NCI-H1694 (cell line): Measurements from ENCODE around the gene KCTD13.
"Not testable (repeated sequence)": the region's sequence is repeated elsewhere in the genome, so short reads cannot be mapped to it uniquely, and the experiment has no call there.

Source experiments
- DNase-seq: peaks from one replicate; lab custom pipeline; 2025; lab: John Stamatoyannopoulos, UW

KCTD13 gene

DNA sequence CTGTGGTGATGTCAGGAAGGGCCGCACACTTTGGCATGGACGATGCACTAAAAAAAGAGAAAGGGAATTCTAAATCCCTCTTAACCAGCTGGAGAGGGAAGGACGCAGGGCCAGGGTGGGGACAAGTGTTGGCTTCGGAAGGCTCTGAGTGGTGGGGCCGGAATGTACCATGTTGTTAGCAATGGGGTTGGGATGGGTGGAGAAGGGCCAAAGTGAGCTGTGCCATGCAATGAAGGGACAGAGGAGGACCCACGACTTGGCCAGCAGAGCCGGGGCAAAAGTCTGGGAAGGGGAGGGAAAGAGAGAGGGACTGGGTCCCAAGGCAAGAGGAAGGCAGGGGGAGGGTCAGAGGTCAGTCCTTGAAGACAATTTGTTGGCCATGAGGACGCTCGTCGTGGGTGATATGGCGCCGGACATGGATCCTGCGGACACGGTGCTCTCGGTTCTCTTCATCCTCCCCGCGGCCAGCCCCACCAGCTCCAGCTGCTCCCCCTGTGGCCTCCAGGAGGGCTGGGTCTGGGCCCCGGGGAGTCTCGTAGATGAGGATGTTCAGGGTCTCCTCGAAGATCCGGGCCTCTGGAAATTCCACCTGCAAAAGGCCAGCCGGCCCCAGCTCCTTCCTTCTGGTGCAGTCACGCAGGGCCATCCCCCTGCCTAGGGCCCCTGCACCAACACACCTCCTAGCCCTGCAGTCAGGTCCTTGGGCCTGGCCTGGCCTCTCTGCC lies 19.3 kb downstream of the KCTD13 start:
- no peak for DNase-seq

DNA sequence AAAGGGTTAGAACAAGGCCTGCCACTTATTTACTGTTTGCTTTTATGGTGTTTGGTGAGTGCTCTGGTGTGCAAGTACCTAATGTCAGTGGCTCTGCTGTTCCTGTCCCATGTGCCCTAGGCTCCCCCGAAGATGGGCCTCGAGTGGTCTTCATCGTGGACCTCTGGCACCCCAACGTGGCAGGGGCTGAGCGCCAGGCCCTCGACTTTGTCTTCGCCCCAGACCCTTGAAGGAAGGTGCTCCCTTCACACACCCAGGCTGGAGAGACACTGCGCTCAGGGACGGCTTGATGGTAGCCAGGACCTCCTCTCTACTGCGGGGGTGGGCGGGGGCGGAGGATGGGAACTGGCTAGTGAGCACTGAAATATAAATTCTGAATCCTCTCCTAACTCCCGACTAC lies 20.4 kb downstream of the KCTD13 start:
- no peak for DNase-seq

DNA sequence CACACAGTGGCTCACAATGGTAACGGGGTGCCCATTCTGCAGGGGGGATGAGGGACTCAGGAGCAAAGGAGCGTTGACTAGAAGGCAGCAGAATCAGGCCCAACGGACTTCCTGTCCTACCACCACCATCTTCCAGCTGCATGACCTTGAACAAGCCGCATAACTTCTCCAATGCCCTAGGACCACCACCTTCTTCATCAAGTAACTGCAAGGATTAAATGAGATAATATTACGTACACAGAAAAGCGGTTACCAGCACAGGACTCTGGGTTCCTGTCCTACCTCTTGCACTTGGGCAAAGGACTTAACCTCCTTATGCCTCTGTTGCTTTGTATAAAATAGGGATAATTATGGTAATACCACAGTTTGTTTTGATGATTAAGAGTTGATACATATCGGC lies 21.1 kb downstream of the KCTD13 start:
- DNase-seq, result no peak

DNA sequence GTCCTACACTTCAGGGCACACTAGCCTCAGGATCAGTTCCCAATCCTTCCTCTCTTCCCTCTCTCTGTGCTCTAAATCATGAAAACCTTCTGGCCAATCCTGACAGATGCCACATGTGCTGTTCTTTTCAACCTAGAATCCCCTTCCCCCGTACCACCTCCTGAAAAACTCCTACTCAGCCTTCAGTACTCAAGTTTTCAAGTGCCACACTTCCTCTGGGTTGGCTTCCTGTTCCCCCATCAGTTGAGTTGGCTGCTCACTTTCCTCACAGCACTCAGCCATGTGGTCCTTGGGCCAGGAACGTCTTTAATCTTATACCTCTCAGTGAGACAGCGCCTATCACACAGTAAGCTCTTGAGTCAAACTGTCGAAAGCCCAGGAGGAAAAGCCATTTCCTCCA lies 22.4 kb downstream of the KCTD13 start:
- DNase-seq, result no peak

DNA sequence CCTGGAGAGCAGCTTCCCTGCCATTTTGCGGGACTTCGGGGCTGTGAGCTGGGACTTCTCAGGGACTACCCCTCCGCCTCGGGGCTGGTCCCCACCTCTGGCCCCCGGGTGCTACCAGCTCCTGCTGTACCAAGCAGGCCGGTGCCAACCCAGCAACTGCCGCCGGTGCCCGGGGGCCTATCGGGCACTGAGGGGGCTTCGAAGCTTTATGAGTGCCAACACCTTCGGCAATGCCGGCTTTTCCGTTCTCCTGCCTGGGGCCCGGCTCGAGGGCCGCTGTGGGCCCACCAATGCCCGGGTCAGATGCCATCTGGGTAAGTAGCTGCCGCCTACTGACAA lies 24.4 kb downstream of the KCTD13 start:
- no peak for DNase-seq

DNA sequence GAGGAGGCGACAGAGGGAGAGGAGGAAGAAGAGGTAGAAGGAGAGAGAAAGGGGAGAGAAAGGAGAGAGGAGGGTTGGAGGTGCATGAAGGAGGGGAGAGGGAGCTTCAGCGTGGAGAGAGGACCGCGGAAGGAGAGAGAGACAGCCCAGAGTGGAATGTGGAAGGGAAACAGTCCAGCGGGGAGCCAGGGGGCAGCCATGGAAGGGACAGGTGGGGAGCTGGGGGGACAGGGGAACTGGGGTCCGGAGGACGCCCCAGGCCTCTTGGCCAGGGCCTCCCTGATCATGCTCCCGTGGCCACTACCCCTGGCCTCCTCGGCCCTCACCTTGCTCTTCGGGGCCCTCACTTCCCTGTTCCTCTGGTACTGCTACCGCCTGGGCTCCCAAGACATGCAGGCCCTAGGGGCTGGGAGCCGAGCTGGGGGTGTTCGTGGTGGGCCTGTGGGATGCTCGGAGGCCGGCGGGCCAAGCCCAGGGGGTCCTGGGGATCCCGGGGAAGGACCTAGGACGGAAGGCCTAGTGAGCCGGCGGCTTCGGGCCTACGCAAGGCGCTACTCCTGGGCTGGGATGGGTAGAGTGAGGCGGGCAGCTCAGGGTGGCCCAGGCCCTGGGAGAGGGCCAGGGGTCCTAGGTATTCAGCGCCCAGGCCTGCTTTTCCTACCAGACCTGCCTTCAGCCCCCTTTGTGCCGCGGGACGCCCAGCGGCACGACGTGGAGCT lies 25.0 kb downstream of the KCTD13 start:
- no peak for DNase-seq

DNA sequence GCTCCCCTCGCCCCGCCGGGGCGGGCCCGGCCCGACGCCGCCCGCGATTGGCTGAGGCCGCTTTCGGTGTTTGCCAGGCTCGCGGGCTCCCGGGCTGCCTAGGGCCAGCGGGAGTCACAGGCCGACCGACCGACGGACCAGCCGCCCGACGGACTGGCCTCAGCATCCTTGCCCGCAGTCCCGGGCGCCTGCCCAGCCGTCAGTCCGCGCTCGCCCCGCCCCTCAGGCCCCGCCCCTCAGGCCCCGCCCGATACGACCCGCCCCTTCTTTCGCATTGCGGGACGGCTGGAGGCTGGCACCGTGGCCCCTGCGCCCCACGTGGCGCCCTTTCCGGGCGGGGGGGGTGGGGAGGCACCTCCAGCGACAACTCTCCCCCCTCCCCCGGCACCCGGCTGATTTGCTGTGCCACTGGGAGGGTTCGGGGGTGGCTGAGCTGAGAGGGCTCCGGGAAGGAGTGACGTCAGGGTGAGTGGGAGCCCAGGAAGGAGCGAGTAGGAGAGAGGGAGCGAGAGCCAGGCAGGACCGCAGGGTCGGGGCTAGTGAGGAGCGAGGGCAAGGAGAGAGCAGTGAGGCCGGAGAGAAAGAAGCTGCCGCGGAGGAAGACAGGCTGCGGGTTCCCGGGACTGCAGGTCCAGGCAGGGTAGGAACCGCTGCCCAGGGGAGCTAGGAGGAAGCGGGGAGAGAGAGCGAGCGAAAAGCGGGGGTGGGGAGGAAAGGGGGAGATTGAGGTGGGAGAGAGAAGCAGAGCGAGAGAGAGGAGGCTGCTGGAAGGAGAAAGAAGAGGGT lies 25.7 kb downstream of the KCTD13 start, which contains the start of gene ASPHD1:
Gene ASPHD1 (plus strand): TSS at position 387 of the 786 bp plus-strand sequence. CDS start 484 bp downstream, outside the sequence.
- DNase-seq, result peak; percentile 59

DNA sequence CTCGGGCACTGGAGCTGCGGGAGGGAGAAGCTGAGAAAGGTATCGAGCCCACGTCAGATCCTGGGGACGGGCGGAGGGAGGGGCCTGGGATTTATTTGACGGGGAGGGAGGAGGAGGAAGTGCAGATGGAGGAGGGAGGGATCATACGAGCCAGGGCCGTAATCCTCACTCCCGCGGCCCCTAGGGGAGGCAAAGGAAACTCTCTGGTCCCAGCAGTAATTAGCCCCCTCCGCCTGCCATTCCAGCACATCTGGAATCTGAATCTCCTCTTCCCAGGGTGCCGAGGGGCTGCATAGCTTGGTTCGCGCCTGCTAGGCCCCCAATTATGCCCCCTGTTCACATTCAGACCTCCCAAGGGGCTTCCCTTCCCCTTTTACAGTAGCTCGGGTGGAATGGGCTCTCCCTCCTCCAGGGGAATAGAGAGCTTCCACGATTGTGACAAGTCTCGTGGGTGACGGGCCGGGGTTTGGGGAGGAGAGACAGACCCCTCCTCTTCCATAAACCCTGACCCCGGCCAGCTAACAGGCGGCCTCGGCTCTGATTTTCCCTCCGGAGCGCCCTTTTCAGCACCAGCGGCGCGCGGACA lies 26.4 kb downstream of the KCTD13 start, which contains the start of gene SEZ6L2:
Gene SEZ6L2 (minus strand): TSS at position 35 of the 586 bp plus-strand sequence. CDS start 531 bp downstream, outside the sequence.
- peak; percentile 95 for DNase-seq

DNA sequence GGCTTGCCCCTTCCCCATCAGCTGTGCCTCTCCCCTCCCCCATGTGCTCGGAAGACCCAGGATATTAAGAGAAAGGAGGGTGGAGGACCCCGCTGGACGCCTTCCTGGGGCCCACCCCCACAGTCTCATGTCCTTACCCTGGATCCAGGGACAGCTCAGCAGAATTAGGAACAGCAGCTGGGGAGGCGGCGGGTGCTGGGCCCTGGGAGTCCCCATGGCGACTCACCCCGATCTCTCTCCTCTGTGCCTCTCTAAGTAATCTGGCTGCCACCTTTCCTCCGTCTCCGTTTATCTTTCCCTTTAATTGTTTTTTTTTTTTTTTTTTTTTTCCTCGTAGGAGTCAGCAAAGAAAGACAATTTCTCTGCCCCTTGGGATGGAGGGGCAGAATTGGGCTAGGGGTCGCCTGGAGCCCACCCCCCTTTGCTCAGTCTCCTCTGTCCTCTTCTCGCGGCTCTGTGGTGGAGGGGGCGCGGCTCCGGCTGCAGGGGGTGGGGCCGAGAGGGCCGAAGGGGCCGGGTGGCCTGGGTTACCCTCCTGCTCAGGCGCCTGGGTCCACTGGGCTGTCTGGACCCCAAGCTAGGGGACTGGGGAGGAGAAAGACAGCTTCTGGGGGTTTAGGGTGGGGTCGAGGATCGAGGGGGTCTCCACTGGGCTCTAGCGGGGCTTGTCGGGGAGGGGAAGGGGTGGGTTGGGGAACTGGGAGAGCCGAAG lies 27.1 kb downstream of the KCTD13 start:
- DNase-seq, result peak; percentile 58

DNA sequence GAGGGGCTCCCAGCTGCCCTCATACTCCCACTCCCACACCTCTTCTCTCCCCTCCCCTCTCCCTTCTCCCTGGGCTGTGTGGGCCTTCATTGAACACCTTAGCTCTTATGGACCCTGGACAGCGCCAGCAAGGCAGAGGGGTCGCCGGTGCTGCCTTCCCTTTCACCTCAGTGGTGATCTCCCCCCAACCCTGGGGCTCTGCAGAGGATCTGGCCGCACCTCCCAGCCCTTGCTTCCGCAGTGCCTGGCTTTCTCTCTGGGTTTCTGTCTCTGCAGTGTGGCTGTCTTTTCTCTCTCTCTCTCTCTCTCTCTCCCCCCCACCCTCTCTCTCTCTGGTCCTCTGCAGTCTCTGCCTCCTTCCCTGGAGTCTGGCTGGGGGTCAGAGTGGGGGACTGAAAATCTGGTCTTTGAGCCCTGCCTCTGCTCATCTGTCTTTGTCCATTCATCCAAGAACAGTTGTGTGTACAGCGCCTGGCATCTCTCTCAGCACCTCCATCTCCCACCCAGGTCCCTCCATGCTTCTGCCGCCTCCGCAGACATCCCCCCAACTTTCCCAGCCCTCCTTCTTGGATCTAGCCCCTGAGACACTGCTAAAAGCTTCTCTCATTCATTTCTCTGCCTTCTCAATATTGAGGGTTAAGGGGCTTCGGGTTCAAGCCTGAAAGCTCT lies 27.8 kb downstream of the KCTD13 start:
- no peak for DNase-seq

DNA sequence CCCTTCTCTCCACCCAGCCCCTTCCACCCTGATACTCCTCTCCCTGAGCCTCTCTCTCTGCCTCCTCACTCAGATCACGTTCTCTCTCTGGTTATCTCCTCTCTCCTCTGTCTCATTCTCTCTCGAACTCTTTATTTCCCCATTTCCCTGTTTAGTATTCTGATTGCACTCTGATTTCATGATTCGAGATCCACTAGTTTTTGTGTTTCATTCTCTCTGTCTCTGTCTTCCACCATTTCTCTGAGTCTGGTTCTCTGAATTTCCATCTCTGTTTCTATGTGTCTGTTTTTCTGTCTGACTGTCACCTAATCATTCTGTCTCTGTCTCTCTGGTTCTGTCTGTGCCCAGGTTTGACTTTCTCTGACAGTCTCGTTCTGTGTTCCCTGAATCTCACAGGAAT lies 28.7 kb downstream of the KCTD13 start:
- no peak for DNase-seq

DNA sequence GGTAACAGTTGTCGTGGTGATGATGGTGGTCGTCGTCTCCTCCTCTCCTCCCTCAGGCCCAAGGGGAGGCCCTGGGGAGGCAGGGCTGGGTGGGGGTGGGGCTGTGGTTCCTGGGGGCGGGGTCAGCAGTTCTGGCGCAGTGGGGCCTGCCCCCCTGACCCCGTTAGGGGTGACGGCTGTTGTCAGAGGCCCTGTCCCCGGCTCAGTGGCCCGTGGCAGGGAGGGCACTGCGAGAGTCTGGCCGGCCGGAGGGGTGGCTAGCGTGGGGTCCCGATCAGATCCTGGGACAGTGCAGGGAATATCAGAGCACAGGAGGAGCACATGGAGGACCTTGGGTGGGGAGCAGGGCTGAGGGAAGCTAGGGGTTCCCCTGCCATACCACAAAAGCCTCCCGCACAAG lies 29.2 kb downstream of the KCTD13 start:
- DNase-seq, result no peak

DNA sequence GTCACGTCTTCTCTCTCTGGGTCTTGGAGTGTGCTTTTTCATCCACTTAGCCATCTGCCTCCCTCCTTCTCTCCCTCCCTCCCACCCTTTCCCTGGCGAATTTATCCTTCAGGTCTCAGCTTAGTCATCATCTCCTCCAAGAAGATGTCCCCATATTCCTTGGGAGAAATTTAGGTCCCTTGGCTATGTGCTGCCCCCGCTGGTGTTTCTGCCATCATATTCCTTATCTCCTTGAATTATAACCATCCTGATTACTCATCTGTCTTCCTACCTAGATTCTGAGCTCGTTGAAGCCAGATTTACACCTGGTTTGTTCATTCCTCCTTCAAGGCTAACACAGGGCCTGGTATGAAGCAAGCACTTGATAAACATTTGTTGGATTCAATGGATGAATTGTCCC lies 31.7 kb downstream of the KCTD13 start:
- DNase-seq, result no peak

DNA sequence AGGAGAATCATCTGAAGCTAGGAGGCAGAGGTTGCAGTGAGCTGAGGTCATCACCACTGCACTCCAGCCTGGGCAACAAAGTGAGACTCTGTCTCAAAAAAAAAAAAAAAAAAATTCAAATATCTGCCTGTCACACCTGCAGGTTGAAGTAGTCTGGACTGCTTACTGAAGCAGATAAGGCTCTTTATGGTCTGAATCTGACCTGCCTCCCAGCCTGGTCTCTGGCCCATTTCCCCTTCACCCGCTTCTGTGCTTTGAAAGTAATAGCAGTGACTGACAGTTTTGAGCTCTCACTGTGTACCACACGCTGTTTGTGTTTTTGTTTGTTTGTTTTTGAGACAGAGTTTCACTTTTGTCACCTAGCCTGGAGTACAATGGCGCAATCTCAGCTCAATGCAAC lies 32.5 kb downstream of the KCTD13 start:
- DNase-seq, result no peak

DNA sequence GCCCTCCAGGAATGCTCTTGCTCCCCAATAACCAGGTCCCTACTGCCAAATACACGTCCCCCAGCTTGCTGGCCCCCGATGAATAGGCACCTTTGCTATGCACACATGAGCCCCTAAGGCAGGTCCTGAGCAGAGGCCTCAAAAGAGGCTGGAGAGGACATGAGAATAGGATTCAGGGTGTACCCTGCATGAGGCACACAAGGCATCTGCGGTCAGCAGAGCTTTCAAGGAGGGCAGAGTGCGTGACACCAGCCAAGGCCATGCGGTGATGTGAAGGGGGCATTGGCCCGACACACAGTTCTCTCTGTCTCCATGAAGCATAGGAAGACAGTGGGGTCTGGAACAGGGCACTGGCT lies 33.6 kb downstream of the KCTD13 start:
- DNase-seq, result no peak

DNA sequence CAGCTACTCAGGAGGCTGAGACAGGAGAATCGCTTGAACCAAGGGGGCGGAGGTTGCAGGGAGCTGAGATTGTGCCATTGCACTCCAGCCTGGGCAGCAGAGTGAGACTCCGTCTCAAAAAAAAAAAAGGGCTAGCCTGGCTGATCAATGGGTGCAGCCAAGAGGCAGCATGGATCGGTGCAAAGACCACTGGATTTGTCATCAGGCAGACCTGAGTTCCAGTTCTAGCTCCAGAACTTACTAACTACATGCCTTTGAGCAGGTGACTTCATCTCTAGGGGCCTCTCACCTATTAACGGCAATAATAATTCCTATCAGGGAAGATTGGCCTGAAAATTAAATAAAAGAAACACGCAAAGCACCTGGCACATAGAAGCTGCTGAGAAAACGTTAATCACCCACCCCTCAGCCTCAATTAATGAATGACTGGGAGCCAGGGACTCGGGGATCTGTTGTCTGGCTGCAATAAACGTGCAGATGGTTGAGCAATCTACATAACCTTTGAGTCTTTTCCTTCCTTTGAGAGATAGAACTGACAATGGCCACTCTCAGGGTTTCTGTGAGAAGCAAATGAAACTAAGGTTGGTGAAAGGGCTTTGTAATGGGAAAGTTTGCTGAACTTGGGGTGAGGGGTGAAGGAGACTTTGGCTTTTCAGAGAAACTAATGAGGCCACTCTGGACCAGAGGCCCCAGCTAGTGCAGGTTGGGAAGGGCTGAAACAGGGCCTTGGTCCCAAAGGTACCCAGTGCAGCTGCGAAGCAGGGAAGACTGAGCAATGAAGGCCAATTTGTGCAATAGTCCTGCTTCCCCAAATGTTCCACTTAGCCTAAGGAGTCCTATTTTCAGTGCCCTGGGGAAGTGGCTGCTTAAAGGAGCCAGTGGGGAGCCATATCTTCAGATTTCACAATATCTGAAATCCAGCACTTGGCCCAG lies 34.2 kb downstream of the KCTD13 start:
- DNase-seq, result no peak

DNA sequence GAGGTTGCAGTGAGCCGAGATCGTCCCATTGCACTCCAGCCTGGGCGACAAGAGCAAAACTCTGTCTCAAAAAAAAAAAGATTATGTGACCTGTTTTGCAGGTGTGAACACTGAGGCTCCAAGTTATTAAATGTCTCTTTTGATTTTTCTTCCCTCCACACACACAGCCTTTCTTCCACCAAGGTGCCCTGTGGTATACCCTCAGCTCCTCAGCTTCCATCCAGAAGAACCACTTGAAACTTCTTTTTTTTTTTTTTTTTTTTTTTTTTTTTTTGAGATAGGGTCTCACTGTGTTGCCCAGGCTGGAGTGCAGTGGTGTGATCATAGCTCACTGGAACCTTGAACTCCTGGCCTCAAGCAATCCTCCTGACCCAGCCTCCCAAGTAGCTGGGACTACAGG lies 36.7 kb downstream of the KCTD13 start:
- not testable (repeated sequence) for DNase-seq

DNA sequence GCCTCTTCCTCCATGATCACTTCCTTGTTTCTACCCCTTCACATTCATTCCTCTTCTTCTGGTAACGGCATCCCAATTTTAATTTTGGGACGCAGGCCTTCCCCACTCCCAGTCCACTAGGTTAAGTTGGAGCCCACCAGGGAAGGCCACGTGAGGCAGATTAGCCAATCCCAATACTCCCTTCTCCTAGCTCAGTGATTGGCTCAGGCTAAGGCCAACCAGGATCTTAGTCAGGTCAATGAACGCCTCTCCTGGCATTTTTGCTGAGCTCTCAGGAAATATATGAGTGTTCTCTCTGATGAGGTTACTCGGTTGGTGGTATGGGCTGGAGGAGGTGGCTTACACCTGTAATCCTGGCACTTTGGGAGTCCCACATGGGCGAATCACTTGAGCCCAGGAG lies 42.0 kb downstream of the KCTD13 start:
- no peak for DNase-seq

DNA sequence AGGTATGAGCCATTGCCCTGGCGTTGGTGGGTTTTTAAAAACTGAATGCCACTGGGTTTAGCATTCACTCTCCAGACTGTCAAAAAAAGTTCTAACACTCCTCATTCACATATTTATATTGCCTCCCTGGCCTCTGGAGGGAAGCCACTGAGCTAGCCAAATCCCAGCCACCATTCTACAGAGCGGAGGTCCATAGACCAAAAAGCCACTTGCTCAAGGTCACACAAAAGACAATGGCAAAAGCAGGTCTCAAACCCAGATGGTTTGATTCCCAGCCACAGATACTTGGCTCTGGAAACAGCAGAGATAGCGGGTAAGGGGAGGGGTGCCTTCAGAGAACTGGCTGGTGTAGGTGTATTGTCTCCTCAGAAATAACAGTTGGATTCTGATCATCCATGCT lies 45.0 kb downstream of the KCTD13 start:
- DNase-seq, result no peak

DNA sequence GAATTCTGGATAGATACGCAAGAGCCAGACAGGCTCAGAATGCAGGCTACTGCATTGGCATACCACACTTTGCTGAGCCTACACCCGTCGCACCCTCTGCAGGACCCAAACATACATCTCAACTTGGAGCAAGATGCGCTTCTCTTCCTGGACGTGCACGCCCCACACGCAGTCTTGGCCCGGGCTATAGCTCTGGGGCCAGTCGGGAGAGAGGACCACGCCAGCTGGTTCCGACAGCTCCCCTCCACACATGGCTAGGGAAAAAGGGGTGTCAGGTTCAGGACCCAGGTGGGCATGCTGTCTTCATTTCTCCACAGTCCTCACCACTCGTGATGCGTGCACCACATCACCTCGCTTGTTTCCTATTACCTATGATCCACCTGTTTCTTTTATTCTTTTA lies 47.9 kb downstream of the KCTD13 start:
- DNase-seq, result no peak
